WERI-Rb-1 (cell line): ENCODE results near the gene GSX2.

ENCODE experiments used
- DNase-seq: peaks from one replicate; pipeline ENCODE4 v3.0.0-alpha.2; 2020
- H3K27ac ChIP-seq: fragments of 250-450 bp; sonication (Bioruptor Pico); 2 replicates; pipeline ENCODE4 v1.5.1; 2020; ENCODE audit warnings: mild to moderate bottlenecking, moderate library complexity
- H3K27me3 ChIP-seq: fragments of 250-450 bp; sonication (Bioruptor Pico); 2 replicates; pipeline ENCODE4 v1.5.1; 2021; ENCODE audit warnings: mild to moderate bottlenecking, low read depth, moderate library complexity; ENCODE audit not compliant: insufficient read depth, severe bottlenecking
- H3K36me3 ChIP-seq: fragments of 250-450 bp; sonication (Bioruptor Pico); 2 replicates; pipeline ENCODE4 v1.5.1; 2020; ENCODE audit warnings: mild to moderate bottlenecking, moderate library complexity
- H3K4me3 ChIP-seq: 2 replicates; pipeline ENCODE4 v1.5.1; 2011; ENCODE audit warnings: low read depth, mild to moderate bottlenecking, control low read depth, low read length
- H3K9me3 ChIP-seq: fragments of 250-450 bp; sonication (Bioruptor Pico); 2 replicates; pipeline ENCODE4 v1.5.1; 2021; ENCODE audit warnings: mild to moderate bottlenecking, moderate library complexity; ENCODE audit not compliant: severe bottlenecking
- CTCF ChIP-seq: IDR thresholded peaks from 2 replicates; pipeline ENCODE4 v1.5.1; 2011; ENCODE audit warnings: low read depth, mild to moderate bottlenecking, control low read depth, inconsistent platforms, low read length

Gene GSX2

GRCh38 chr4:54067166-54067565 lies 32.8 kb upstream of the GSX2 start:
- Histone ChIP-seq H3K9me3 (no peaks in the 10 kb centered on the region), H3K27ac (no peak overlapping the region), H3K27me3 (no peaks in the 10 kb centered on the region), H3K36me3 (peaks cover 3% of the 10 kb centered on the region; the same call in 1 of the 2 replicates), H3K4me3 (no peak overlapping the region)
- no peak for TF ChIP-seq CTCF
- no peak for DNase-seq

GRCh38 chr4:54073271-54073880 lies 26.6 kb upstream of the GSX2 start:
- DNase-seq: no peak
- Histone ChIP-seq H3K36me3 (no peaks in the 10 kb centered on the region), H3K4me3 (no peak overlapping the region), H3K9me3 (no peaks in the 10 kb centered on the region), H3K27ac (no peak overlapping the region), H3K27me3 (peaks cover 9% of the 10 kb centered on the region)
- no peak for TF ChIP-seq CTCF

- H3K27me3 ChIP-seq: peaks cover 11% of the 10 kb centered on the region
- no peaks in the 10 kb centered on the region for H3K36me3 ChIP-seq
- no peak overlapping the region for H3K27ac ChIP-seq
- no peak overlapping the region for H3K4me3 ChIP-seq
- no peak for DNase-seq
- no peaks in the 10 kb centered on the region for H3K9me3 ChIP-seq
- no peak for TF ChIP-seq CTCF
Observed at GRCh38 chr4:54074381-54074780, 25.6 kb upstream of the GSX2 start.

GRCh38 chr4:54076673-54077072 lies 23.3 kb upstream of the GSX2 start:
- no peak overlapping the region for H3K27ac ChIP-seq

GRCh38 chr4:54077812-54078211 lies 22.2 kb upstream of the GSX2 start:
- peaks cover 13% of the 10 kb centered on the region for H3K27me3 ChIP-seq
- H3K4me3 ChIP-seq: no peak overlapping the region
- H3K36me3 ChIP-seq: no peaks in the 10 kb centered on the region
- no peaks in the 10 kb centered on the region for H3K9me3 ChIP-seq
- no peak for TF ChIP-seq CTCF
- H3K27ac ChIP-seq: no peak overlapping the region
- DNase-seq: no peak

More at GRCh38 chr4:54076673-54077072, 23.3 kb upstream of the GSX2 start:
- no peaks in the 10 kb centered on the region for H3K36me3 ChIP-seq
- peaks cover 13% of the 10 kb centered on the region for H3K27me3 ChIP-seq
- H3K9me3 ChIP-seq: no peaks in the 10 kb centered on the region
- TF ChIP-seq CTCF: no peak
- H3K4me3 ChIP-seq: no peak overlapping the region
- no peak for DNase-seq

DNA sequence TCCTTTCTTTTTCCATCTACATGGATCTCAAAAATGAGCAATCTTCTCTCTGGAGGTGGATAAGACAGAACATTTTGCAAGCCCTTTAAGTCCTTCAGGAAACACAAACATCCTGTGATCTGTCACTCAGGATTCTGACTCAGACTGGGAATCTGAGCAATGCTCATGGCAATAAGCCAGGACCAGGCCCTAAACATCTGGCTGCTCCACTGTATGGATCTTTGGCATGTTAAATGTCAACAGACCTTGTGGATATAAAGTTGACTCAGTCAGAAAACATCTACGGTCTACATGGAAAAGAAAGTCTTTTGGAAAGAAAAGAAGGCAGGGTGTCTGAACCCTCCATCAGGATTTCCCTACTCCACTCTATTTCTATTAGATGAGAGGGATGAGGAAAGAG lies 17.8 kb upstream of the GSX2 start:
- DNase-seq: no peak
- no peaks in the 10 kb centered on the region for H3K9me3 ChIP-seq
- TF ChIP-seq CTCF: no peak
- H3K4me3 ChIP-seq: no peak overlapping the region
- H3K27me3 ChIP-seq: peaks cover 17% of the 10 kb centered on the region
- H3K27ac ChIP-seq: no peak overlapping the region
- no peaks in the 10 kb centered on the region for H3K36me3 ChIP-seq
